Astrocyte of the spinal cord (primary cell): ENCODE results near the gene YTHDF1.
"Not testable (repeated sequence)": the region's sequence is repeated elsewhere in the genome, so short reads cannot be mapped to it uniquely, and the experiment has no call there.

Experiments
- DNase-seq: peaks from one replicate; pipeline ENCODE4 v3.0.0; 2011; ENCODE audit warnings: low read depth, low spot score
- H3K4me3 ChIP-seq: 2 replicates; pipeline ENCODE4 v1.5.1; 2011; ENCODE audit warnings: low read depth, mild to moderate bottlenecking, low read length, moderate library complexity
- in situ Hi-C: cut with HindIII; loops from 2 replicates; pipeline ENCODE4 v1.10.0; 2017; ENCODE audit warnings: low sequenced_read_pairs
- TF ChIP-seq, protein P1 (sequence below): IDR thresholded peaks from 2 replicates; pipeline ENCODE4 v1.5.1; 2012; ENCODE audit warnings: low read depth, mild to moderate bottlenecking, low read length, inconsistent platforms

YTHDF1 gene

DNA sequence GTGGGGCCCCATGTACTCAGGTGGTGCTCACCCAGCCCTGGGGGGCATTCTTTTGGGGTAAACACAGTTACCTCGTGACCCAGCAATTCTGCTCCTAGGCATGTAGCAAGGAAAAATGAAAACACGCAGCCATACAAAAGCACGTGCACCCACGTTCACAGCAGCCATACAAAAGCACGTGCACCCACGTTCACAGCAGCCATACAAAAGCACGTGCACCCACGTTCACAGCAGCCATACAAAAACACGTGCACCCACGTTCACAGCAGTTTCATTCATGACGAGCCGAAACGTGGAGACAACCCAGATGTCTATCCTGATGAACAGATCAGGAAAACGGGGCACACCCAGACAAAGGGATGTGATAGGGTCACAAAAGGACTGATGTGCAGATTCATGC, 57.1 kb downstream of the YTHDF1 start:
- H3K4me3 ChIP-seq, result no peak overlapping the region
- in situ Hi-C loops, result no loop called here
- no peak for DNase-seq
- TF ChIP-seq, protein P1, sequence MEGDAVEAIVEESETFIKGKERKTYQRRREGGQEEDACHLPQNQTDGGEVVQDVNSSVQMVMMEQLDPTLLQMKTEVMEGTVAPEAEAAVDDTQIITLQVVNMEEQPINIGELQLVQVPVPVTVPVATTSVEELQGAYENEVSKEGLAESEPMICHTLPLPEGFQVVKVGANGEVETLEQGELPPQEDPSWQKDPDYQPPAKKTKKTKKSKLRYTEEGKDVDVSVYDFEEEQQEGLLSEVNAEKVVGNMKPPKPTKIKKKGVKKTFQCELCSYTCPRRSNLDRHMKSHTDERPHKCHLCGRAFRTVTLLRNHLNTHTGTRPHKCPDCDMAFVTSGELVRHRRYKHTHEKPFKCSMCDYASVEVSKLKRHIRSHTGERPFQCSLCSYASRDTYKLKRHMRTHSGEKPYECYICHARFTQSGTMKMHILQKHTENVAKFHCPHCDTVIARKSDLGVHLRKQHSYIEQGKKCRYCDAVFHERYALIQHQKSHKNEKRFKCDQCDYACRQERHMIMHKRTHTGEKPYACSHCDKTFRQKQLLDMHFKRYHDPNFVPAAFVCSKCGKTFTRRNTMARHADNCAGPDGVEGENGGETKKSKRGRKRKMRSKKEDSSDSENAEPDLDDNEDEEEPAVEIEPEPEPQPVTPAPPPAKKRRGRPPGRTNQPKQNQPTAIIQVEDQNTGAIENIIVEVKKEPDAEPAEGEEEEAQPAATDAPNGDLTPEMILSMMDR, result no peak

DNA sequence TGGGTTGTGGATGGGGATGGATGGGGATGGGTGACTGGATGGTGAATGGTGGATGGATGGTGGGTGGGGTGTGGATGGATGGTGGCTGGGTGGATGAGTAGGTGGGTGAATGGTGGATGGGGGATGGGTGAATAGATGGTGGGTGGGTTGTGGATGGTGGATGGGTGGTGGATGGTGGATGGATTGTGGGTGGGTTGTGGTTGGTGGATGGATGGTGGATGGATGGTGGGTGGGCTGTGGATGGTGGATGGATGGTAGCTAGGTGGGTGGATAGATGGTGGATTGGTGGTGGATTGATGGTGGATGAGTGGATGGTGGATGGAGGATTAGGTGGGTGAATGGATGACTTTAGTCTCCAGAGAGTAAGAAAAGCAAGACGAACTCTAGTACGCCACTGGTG, 57.6 kb downstream of the YTHDF1 start:
- in situ Hi-C loops, result no loop called here
- no peak for DNase-seq
- TF ChIP-seq, protein P1, result no peak
- H3K4me3 ChIP-seq, result no peak overlapping the region

DNA sequence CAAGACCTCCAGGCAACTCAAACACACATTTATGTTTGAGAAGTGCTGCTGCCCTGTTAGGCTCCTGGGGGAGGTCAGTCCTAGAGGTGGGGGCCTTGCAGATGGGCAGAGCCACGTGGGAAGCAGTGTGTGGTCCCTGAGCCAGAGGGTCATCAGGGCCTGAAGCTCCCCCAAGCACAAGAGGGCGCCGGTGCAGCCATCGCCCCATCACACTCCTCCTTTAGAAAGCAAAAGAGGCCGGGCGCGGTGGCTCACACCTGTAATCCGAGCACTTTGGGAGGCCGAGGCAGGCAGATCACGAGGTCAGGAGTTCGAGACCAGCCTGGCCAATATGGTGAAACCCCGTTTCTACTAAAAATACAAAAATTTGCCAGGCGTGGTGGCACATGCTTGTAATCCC, 58.5 kb downstream of the YTHDF1 start:
- in situ Hi-C loops, DNase-seq: not testable (repeated sequence)

DNA sequence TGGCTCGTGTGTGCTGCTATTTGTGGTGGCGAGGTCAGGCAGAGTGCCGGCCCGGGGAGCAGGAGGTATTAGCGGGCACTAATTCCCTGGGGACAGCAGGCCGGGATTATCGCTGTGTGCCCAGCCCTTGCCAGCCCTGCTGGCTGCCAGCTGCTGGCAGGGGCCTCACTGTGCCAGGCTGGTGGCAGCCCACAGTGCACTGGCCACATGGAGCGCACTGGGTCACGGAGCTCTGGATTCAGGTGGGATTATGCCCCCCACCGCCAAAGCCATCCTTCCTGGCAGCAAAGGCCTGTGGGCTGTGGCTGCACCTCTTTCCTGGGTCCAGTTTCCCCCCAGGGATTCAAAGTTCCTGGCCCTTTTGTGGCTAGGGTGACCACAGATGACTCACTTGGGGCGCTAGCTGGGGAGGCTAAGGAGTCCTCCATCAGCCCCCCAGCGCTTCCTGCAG, 59.7 kb downstream of the YTHDF1 start:
- DNase-seq, result no peak
- TF ChIP-seq, protein P1, result no peak
- in situ Hi-C loops, result no loop called here
- H3K4me3 ChIP-seq, result no peak overlapping the region

More for the DNA sequence above, 58.5 kb downstream of the YTHDF1 start:
- H3K4me3 ChIP-seq, result not testable (repeated sequence)

DNA sequence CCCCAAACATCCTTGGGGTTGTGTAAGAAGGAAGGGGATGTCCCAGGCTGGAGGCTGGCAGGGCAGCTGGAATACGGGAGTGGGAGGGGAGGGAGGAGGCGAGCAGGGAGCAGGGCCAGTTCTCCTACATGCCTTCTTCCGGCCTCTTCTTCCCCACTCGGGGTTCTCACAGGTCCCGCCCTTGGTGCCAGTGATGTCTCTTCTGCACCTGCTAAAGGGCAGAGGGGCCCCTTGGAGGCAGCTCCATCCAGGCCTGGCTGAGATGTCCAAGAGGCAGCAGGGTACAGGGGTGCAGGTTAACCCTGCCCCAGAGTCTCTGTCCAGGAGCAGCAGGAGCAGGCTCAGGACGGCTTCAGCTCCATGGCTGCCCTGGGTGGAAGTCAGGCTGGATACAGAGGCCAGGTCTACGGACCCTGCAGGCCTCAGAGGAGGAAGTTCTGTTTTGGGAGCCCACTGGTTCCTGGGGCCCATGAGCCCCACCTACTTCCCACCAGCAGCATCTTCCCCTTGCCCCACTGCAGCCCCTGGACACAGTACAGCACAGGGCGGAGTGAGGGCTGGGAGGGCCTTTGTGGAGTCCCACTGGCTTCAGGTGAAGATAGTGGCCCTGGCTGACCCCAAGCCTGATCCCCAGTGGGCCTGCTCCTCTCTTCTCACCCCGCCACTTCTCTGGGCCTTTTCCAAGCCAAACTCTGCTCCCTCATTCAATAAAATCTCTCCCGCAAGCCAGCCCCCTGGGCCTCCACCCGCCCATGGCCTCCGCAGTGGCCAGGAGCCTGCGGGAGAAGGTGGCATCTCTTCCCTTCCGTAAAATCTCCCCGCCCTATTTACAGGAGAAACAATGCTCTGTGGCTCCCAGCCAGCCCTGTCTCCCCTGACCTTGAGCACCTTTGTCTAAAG, 60.4 kb downstream of the YTHDF1 start:
- no peak for DNase-seq
- in situ Hi-C loops, result no loop called here
- TF ChIP-seq, protein P1, result no peak
- H3K4me3 ChIP-seq, result no peak overlapping the region

DNA sequence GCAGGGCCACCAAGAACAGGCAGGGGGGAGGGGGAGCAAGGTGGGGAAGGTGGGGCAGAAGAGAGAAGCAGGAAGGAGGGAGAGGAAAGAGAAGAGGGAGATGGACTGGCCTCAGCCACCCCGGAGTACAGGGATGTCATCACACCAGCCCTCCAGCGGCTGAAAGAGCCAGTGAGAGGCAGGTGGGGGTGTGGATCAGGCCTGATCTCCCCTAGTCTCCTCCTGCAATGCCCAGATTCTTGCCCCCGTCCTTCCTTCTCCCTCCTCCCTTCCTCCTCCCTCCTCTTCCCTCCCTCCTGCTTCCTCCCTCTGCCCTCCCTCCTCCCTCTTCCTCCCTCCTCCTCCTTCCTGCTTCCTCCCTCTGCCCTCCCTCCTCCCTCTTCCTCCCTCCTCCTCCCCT, 61.5 kb downstream of the YTHDF1 start:
- in situ Hi-C loops, result no loop called here
- no peak for DNase-seq
- H3K4me3 ChIP-seq, result no peak overlapping the region
- TF ChIP-seq, protein P1, result no peak
